Heart right ventricle (tissue), 16 donors: ENCODE results near the gene GPR55. TPM values are rescaled to one million over a fixed set of nuclear protein-coding genes. Genes with fewer than 3 reads are reported as not detected.

ENCODE experiments used
- ATAC-seq, 8 donors: fragments of 200-7000 bp; cut with Tn5 transposase; one replicate each; pipeline ENCODE4 v1.9.1; 2020; ENCODE audit warnings: mild to moderate bottlenecking in 8 of 8, moderate library complexity in 8 of 8, moderate number of reproducible peaks in 1 of 8
- DNase-seq, 2 donors: peaks; one replicate each; pipeline ENCODE4 v3.0.0-alpha.2; 2020
- H3K27ac ChIP-seq, 10 donors: fragments of 200-600 bp; sonication (generic) in 2 of 10; one replicate each; pipeline versions ENCODE4 v1.5.0 to v1.8.0; 2020 to 2022; ENCODE audit warnings: mild to moderate bottlenecking in 3 of 10
- H3K27me3 ChIP-seq, 7 donors: fragments of 200-600 bp; one replicate each; pipeline ENCODE4 v1.8.0; 2021 to 2022; ENCODE audit warnings: mild to moderate bottlenecking in 2 of 7
- H3K36me3 ChIP-seq, 9 donors: fragments of 200-600 bp; sonication (generic) in 1 of 9; one replicate each; pipeline versions ENCODE4 v1.5.0 to v1.8.0; 2020 to 2022; ENCODE audit warnings: mild to moderate bottlenecking in 2 of 9
- H3K4me1 ChIP-seq, 9 donors: fragments of 200-600 bp; sonication (generic) in 1 of 9; one replicate each; pipeline versions ENCODE4 v1.5.0 to v1.8.0; 2020 to 2022; ENCODE audit warnings: mild to moderate bottlenecking in 4 of 9
- H3K4me3 ChIP-seq, 10 donors: fragments of 200-600 bp; sonication (generic) in 2 of 10; one replicate each; pipeline versions ENCODE4 v1.5.0 to v1.8.0; 2020 to 2022; ENCODE audit warnings: mild to moderate bottlenecking in 7 of 10, moderate library complexity in 2 of 10
- H3K9me3 ChIP-seq, 11 donors: fragments of 200-600 bp in 10 of 11; sonication (generic) in 2 of 11; one replicate each; pipeline versions ENCODE4 v1.5.0 to v1.8.0; 2013 to 2022; ENCODE audit warnings: mild to moderate bottlenecking in 2 of 11, control low read depth in 1 of 11, moderate library complexity in 1 of 11
- WGBS, 2 donors: extraction: QIAGEN DNeasy Blood & Tissue Kit; methylation state at CpG; one replicate each; pipeline ENCODE4 v1.1.7; 2013; ENCODE audit warnings: inconsistent platforms in 1 of 2; 5-methylcytosine and 5-hydroxymethylcytosine counted together
- intact Hi-C, 10 donors: fragments of 100-400 bp; cut with DNase I; formaldehyde crosslinking; loops; one replicate each; pipeline versions ENCODE4 v1.11.1 to v1.14.2; 2022
- long read RNA-seq, 3 donors: library from polyadenylated mRNA; unstranded; transcript quantifications; one replicate each; pipeline ENCODE4 v2.0.0, GENCODE V29; 2020 to 2021
- polyA plus RNA-seq, 2 donors: library from polyadenylated mRNA; stranded (reverse); fragments of 200-250 nt; gene quantifications; one replicate each; pipeline ENCODE4 v1.2.3, GENCODE V29; 2013
- total RNA-seq, 10 donors: library from RNA; stranded (reverse); fragmentation: NEBNext Ultra II Directional in 3 of 10; extraction: Animal tissue kit (Norgen Biotek cat#: 25700) in 3 of 10; gene quantifications; one replicate each; pipeline versions ENCODE4 v1.2.1 to v1.2.4, GENCODE V29; 2021 to 2023
- TF ChIP-seq, protein P1 (sequence below), 9 donors: fragments of 200-600 bp; sonication (generic) in 2 of 9; IDR thresholded peaks; one replicate each; pipeline versions ENCODE4 v1.5.0 to v1.8.0; 2021 to 2022; ENCODE audit warnings: antibody characterized with exemption in 9 of 9, mild to moderate bottlenecking in 5 of 9, moderate library complexity in 1 of 9
- donor health status: Arrhythmogenic right ventricular cardiomyopathy.
- donor health status: ischemic (EF 13 %, LVEDD 7.1; RV severe dilation, severe dysfunction).
- donor health status: healthy with polysubstance abuse.
- donor health status: DM: no; HTN: yes; CAD: no.
- donor health status: DM: no; HTN: no; CAD: no.
- donor health status: ischemic (EF 25% LVEDD 6.9; RV normal size, moderate dysfunction).
- donor health status: ischemic (EF 25% LVEDD 5.7; RV mildly dilated, moderate dysfunction).
- donor health status: healthy.
- donor health status: DM: yes; HTN: yes; CAD: no.
- donor health status: Ischemic cardiomyopathy.
- donor health status: ischemic (EF 35%, LVEDD 5.7; RV mildly dilated, moderate dysfunction).
- donor health status: nonischemic (EF 11% LVEDD 7.7; RV severe dilation, severe dysfunction).
- donor health status: DM: yes; HTN: yes; CAD: no.
- donor health status: PGD.
- donor health status: ischemic (EF 29% LVEDD 5.4; RV normal size, mild dysfunction).
- donor health status: nonischemic (EF 23%, LVEDD 6.1; RV moderate dilation, normal function).

GPR55 gene, protein sequence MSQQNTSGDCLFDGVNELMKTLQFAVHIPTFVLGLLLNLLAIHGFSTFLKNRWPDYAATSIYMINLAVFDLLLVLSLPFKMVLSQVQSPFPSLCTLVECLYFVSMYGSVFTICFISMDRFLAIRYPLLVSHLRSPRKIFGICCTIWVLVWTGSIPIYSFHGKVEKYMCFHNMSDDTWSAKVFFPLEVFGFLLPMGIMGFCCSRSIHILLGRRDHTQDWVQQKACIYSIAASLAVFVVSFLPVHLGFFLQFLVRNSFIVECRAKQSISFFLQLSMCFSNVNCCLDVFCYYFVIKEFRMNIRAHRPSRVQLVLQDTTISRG
- under 1 TPM in 1 of 10 donors, not detected in 9; 0.42 TPM for total RNA-seq
- under 1 TPM in 1 of 2 donors, not detected in 1; 0.01 TPM for polyA plus RNA-seq
- long read RNA-seq, donor 1, result 0 reads
- long read RNA-seq, donor 2, result 0 reads
- long read RNA-seq, donor 3, result 0 reads

DNA sequence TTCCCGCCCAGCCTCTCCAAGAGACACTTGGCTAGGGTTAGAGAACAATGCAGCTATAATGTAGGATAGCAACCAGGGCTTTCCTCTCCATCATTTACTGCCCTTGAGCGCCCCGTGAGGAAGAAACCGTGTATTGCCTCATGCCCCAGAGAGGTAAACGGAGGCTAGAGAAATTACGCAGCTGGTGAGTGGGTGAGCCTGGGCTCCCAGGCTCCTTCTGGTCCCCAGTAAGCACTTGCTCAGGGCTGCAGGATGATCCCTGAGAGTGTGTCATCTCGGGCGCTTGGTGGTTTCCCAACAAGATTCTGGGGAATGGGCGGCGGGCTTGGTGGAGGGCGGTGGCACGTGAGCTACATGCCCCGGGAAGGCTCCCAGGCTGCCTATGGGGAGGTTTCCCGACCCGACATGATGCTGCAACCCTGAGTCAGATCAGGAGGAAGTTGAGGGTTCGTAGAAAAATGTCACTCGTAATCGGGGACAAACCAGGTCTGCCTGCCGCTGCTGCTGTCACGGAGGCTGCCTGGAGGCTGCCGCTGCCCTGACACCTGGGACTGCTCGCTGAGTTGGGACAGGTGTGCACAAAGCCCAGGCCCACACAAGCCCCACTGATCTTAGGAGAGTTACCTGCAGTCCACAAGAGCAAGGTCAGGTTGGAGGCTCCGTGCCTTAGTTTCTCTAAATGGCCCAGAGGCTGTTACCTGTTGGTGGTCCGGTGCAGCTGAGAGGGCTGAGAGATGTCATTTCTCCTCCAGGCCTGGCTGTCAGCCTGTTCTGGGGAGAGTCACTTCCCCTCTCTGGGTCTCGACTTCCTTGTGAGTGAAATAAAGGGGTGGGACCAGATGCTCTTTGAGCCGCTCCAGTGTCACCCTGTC, at the start of gene GPR55:
GPR55 (minus strand) TSS at position 773 of the 872 bp plus-strand sequence. CDS start 14,280 bp downstream, outside the sequence.
- intact Hi-C loops, result no loop called here
- no peaks in the 10 kb centered on the region for H3K36me3 ChIP-seq
- H3K27me3 ChIP-seq, result peaks cover 0 to 24% (median 4%) of the 10 kb centered on the region in 7 donors
- 66 to 69% methylated on average over 26 of the region's 26 CpGs for WGBS, 2 donors
- ATAC-seq, result peak in 3 of 8 donors; percentile 18 to 44 (median 20)
- peak within 1 kb of the TSS in 1 of 10 donors; percentile 39 for H3K4me3 ChIP-seq
- no peaks in the 10 kb centered on the region for H3K9me3 ChIP-seq
- peaks cover 0 to 11% (median 0%) of the 10 kb centered on the region in 9 donors for H3K4me1 ChIP-seq
- TF ChIP-seq, protein P1, sequence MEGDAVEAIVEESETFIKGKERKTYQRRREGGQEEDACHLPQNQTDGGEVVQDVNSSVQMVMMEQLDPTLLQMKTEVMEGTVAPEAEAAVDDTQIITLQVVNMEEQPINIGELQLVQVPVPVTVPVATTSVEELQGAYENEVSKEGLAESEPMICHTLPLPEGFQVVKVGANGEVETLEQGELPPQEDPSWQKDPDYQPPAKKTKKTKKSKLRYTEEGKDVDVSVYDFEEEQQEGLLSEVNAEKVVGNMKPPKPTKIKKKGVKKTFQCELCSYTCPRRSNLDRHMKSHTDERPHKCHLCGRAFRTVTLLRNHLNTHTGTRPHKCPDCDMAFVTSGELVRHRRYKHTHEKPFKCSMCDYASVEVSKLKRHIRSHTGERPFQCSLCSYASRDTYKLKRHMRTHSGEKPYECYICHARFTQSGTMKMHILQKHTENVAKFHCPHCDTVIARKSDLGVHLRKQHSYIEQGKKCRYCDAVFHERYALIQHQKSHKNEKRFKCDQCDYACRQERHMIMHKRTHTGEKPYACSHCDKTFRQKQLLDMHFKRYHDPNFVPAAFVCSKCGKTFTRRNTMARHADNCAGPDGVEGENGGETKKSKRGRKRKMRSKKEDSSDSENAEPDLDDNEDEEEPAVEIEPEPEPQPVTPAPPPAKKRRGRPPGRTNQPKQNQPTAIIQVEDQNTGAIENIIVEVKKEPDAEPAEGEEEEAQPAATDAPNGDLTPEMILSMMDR (IDR thresholded peaks at IDR 0.05), result peak in 3 of 9 donors; percentile 9 to 31 (median 12)
- DNase-seq, result no peak
- H3K27ac ChIP-seq, result no peak within 1 kb of the TSS

DNA sequence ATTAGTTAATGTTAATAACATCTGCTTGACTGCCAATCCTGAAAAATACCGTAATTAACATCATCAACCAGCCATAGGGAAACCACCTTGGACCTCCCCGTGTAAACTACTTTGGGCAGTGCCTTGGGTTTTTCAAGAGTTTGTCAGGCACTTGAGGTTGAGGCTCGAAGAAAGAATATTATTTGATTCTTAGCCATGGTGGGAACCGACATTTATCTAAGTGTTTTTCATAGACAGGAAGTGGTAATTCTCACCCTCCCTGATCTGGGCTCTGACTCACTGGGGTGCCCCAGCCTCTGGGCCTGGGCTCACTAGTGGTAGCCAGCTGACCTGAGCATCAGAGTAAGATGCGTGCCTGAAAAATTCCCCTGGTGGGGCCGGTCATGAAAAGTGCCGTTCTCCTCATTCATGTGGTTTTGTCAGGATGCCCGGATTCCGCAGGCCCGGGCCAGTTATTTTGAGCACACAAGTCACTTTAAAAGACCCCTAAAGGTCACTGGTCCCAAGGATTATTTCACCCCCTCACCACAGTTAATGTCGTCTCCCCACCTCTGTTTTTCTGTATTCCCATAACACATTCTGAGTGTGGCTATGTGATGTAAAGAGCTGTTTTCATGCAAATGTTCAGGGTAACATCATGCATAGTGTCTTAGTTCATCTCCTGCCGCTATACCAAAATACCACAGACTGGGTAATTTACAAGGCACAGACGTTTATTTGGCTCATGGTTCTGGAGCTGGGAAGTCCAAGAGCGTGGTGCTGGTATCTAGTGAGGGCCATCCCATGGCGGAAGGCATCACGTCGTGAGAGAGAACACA, 49.3 kb upstream of the GPR55 start:
- H3K4me3 ChIP-seq, result no peak overlapping the region
- ATAC-seq (peak in 1 of 8 donors; percentile 49), DNase-seq (no peak)
- intact Hi-C loops, result no loop called here
- TF ChIP-seq, protein P1 (IDR thresholded peaks at IDR 0.05), result no peak
- peaks cover 0 to 34% (median 0%) of the 10 kb centered on the region in 7 donors for H3K27me3 ChIP-seq
- WGBS, 2 donors, result 85 to 90% methylated on average over 17 of the region's 17 CpGs
- H3K36me3 ChIP-seq, result no peaks in the 10 kb centered on the region
- H3K9me3 ChIP-seq, result no peaks in the 10 kb centered on the region
- H3K4me1 ChIP-seq, result peaks cover 0 to 12% (median 0%) of the 10 kb centered on the region in 9 donors
- no peak overlapping the region for H3K27ac ChIP-seq

DNA sequence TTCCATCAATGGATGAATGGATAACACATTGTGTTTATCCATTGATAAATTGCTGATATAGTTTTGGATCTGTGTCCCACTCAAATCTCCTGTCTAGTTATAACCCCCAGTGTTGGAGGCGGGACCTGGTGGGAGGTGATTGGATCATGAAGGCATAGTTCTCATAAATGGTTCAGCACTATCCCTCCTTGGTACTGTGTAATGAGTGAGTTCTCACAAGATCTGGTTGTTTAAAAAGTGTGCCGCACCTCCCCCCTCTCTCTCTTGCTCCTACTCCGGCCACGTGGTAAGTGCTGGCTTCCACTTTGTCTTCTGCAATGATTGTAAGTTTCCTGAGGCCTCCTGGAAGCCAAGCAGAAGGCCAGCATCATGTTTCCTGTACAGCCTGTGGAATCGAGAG, 47.0 kb upstream of the GPR55 start:
- TF ChIP-seq, protein P1 (IDR thresholded peaks at IDR 0.05), result no peak
- Histone ChIP-seq H3K27ac (no peak overlapping the region), H3K4me3 (no peak overlapping the region), H3K4me1 (peaks cover 0 to 12% (median 0%) of the 10 kb centered on the region in 9 donors), H3K36me3 (no peaks in the 10 kb centered on the region), H3K9me3 (no peaks in the 10 kb centered on the region), H3K27me3 (peaks cover 0 to 25% (median 0%) of the 10 kb centered on the region in 7 donors)
- DNase-seq (no peak), ATAC-seq (no peak)
- 76 to 80% methylated on average over 5 of the region's 5 CpGs for WGBS, 2 donors
- intact Hi-C loops, result no loop called here
